ENCODE data around the gene IL25. TPM values are rescaled to one million over a fixed set of nuclear protein-coding genes. Genes with fewer than 3 reads are reported as not detected.

The IL25 gene
- total RNA-seq, 3 donors from 2014 or later (not counting 1 experiment from before 2014, with no cell fraction given), result not detected

DNA sequence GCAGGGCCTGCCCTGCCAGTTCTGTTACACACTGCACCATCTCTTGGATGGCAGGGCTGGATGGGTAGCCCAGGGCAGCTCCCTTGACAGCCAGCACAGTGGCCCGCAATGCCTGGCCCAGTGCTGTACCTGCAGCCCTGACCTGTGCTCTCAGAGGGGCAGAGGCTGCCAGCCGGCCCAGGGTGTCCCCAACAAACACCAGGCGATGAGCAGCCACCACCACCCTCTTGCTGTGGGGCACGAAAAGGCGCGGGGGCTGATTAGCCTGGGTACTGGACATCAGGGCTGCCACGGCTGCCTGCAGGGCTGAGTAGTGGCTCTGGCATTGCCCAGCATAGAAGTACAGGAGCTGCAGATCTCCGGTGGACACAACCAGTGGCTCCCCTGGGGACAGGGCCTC lies 15.3 kb upstream of the IL25 start:
- Mint-ChIP-seq H3K4me1 (peaks cover 7% of the 10 kb centered on the region in 2 donors), H3K9me3 (no peaks in the 10 kb centered on the region), H3K36me3 (no peaks in the 10 kb centered on the region), H3K27me3 (ENCODE audit: low read depth in 2 of 2) (peaks cover 30 to 31% of the 10 kb centered on the region in 2 donors), H3K4me3 (no peak overlapping the region), H3K27ac (no peak overlapping the region)
- Histone ChIP-seq H3K27ac (ENCODE audit: low read length) (no peak overlapping the region), H3K4me3 (ENCODE audit: low read length) (no peak overlapping the region), H3K9me3 (ENCODE audit: control insufficient read depth, insufficient read depth, low read length) (no peaks in the 10 kb centered on the region), H3K36me3 (ENCODE audit: control insufficient read depth, insufficient read depth, low read length) (no peaks in the 10 kb centered on the region), H3K27me3 (ENCODE audit: control insufficient read depth, insufficient read depth, low read length) (peaks cover 10% of the 10 kb centered on the region), H3K4me1 (ENCODE audit: control insufficient read depth, insufficient read depth, low read length) (peaks cover 6% of the 10 kb centered on the region)
- intact Hi-C loops (cut with micrococcal nuclease), result no loop called here
- WGBS (ENCODE audit: insufficient coverage), result 90% methylated on average over 8 of the region's 8 CpGs
- DNase-seq, result no peak
- ATAC-seq, result no peak
- TF ChIP-seq, protein P1, sequence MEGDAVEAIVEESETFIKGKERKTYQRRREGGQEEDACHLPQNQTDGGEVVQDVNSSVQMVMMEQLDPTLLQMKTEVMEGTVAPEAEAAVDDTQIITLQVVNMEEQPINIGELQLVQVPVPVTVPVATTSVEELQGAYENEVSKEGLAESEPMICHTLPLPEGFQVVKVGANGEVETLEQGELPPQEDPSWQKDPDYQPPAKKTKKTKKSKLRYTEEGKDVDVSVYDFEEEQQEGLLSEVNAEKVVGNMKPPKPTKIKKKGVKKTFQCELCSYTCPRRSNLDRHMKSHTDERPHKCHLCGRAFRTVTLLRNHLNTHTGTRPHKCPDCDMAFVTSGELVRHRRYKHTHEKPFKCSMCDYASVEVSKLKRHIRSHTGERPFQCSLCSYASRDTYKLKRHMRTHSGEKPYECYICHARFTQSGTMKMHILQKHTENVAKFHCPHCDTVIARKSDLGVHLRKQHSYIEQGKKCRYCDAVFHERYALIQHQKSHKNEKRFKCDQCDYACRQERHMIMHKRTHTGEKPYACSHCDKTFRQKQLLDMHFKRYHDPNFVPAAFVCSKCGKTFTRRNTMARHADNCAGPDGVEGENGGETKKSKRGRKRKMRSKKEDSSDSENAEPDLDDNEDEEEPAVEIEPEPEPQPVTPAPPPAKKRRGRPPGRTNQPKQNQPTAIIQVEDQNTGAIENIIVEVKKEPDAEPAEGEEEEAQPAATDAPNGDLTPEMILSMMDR (IDR thresholded peaks at IDR 0.05), result no peak

GRCh38 chr14:23358042-23358441 lies 14.6 kb upstream of the IL25 start:
- Mint-ChIP-seq H3K36me3 (no peaks in the 10 kb centered on the region), H3K27me3 (ENCODE audit: low read depth in 2 of 2) (peaks cover 26 to 29% of the 10 kb centered on the region in 2 donors), H3K9me3 (no peaks in the 10 kb centered on the region), H3K4me1 (peaks cover 4% of the 10 kb centered on the region in 2 donors), H3K27ac (no peak overlapping the region), H3K4me3 (no peak overlapping the region)
- DNase-seq (no peak), ATAC-seq (no peak)
- H3K9me3 ChIP-seq (ENCODE audit: control insufficient read depth, insufficient read depth, low read length), result no peaks in the 10 kb centered on the region
- H3K27me3 ChIP-seq (ENCODE audit: control insufficient read depth, insufficient read depth, low read length), result peaks cover 9% of the 10 kb centered on the region
- no peak overlapping the region for H3K4me3 ChIP-seq (ENCODE audit: low read length)
- H3K4me1 ChIP-seq (ENCODE audit: control insufficient read depth, insufficient read depth, low read length), result no peaks in the 10 kb centered on the region
- H3K27ac ChIP-seq (ENCODE audit: low read length), result no peak overlapping the region
- TF ChIP-seq, protein P1 (IDR thresholded peaks at IDR 0.05), result no peak
- 88% methylated on average over 3 of the region's 3 CpGs for WGBS (ENCODE audit: insufficient coverage)
- intact Hi-C loops (cut with micrococcal nuclease), result no loop called here
- no peaks in the 10 kb centered on the region for H3K36me3 ChIP-seq (ENCODE audit: control insufficient read depth, insufficient read depth, low read length)

DNA sequence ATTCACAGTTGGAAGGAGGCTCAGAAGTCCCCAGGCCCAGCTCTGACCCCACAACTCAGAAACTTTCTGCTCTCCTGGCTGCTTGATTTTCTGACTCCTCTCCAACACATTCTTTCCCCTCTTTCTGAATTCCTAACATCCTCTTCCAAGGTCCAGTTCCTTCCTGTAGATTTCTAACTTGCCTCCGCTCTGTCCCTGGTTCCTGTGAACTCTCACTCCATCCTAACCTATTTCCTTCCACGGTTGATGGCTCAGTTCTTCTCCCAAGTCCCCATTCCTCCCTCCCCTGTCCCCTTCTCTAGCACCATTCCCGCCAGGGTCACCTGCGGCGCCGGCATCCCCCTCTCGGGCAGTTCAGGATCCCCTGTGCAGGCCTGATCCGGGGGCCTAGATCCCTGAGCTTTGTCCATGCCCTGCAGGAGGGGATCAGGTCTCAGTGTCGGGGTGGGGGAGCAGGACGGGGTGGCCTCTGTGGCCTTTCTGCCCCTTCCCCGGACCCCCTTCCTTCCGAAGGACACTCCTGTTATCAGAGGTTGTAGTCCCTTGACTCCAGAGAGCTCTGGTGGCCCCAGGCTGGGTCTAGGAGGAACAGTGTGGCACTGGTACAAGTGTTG lies 13.9 kb upstream of the IL25 start:
- H3K27me3 ChIP-seq (ENCODE audit: control insufficient read depth, insufficient read depth, low read length), result peaks cover 4% of the 10 kb centered on the region
- no peaks in the 10 kb centered on the region for H3K36me3 Mint-ChIP-seq
- H3K27ac Mint-ChIP-seq, result no peak overlapping the region
- H3K27me3 Mint-ChIP-seq (ENCODE audit: low read depth in 2 of 2), result peaks cover 20 to 23% of the 10 kb centered on the region in 2 donors
- no peak overlapping the region for H3K27ac ChIP-seq (ENCODE audit: low read length)
- H3K36me3 ChIP-seq (ENCODE audit: control insufficient read depth, insufficient read depth, low read length), result no peaks in the 10 kb centered on the region
- intact Hi-C loops (cut with micrococcal nuclease), result no loop called here
- H3K9me3 Mint-ChIP-seq, result no peaks in the 10 kb centered on the region
- no peaks in the 10 kb centered on the region for H3K4me1 ChIP-seq (ENCODE audit: control insufficient read depth, insufficient read depth, low read length)
- H3K9me3 ChIP-seq (ENCODE audit: control insufficient read depth, insufficient read depth, low read length), result no peaks in the 10 kb centered on the region
- DNase-seq (no peak), ATAC-seq (no peak)
- 83% methylated on average over 12 of the region's 12 CpGs for WGBS (ENCODE audit: insufficient coverage)
- TF ChIP-seq, protein P1 (IDR thresholded peaks at IDR 0.05), result no peak
- no peak overlapping the region for H3K4me3 ChIP-seq (ENCODE audit: low read length)
- no peak overlapping the region for H3K4me3 Mint-ChIP-seq
- H3K4me1 Mint-ChIP-seq, result no peaks in the 10 kb centered on the region

- Mint-ChIP-seq H3K4me3 (no peak overlapping the region), H3K9me3 (no peaks in the 10 kb centered on the region), H3K36me3 (no peaks in the 10 kb centered on the region), H3K27ac (no peak overlapping the region), H3K27me3 (ENCODE audit: low read depth in 2 of 2) (peaks cover 17 to 18% of the 10 kb centered on the region in 2 donors), H3K4me1 (no peaks in the 10 kb centered on the region)
- Histone ChIP-seq H3K4me1 (ENCODE audit: control insufficient read depth, insufficient read depth, low read length) (no peaks in the 10 kb centered on the region), H3K36me3 (ENCODE audit: control insufficient read depth, insufficient read depth, low read length) (no peaks in the 10 kb centered on the region), H3K9me3 (ENCODE audit: control insufficient read depth, insufficient read depth, low read length) (no peaks in the 10 kb centered on the region), H3K4me3 (ENCODE audit: low read length) (no peak overlapping the region), H3K27me3 (ENCODE audit: control insufficient read depth, insufficient read depth, low read length) (peaks cover 5% of the 10 kb centered on the region), H3K27ac (ENCODE audit: low read length) (no peak overlapping the region)
- no peak for DNase-seq
- ATAC-seq, result no peak
- WGBS (ENCODE audit: insufficient coverage), result 85% methylated on average over 11 of the region's 11 CpGs
- TF ChIP-seq, protein P1 (IDR thresholded peaks at IDR 0.05), result no peak
- intact Hi-C loops (cut with micrococcal nuclease), result no loop called here
Measured at GRCh38 chr14:23359167-23359626, 13.4 kb upstream of the IL25 start.

Data from natural killer cell (primary cell).